Measurements from ENCODE around the gene BCAM. TPM values are rescaled to one million over a fixed set of nuclear protein-coding genes. Genes with fewer than 3 reads are reported as not detected.

The BCAM gene
- polyA plus RNA-seq, 1 donor from 2014 or later = 0.54 TPM

DNA sequence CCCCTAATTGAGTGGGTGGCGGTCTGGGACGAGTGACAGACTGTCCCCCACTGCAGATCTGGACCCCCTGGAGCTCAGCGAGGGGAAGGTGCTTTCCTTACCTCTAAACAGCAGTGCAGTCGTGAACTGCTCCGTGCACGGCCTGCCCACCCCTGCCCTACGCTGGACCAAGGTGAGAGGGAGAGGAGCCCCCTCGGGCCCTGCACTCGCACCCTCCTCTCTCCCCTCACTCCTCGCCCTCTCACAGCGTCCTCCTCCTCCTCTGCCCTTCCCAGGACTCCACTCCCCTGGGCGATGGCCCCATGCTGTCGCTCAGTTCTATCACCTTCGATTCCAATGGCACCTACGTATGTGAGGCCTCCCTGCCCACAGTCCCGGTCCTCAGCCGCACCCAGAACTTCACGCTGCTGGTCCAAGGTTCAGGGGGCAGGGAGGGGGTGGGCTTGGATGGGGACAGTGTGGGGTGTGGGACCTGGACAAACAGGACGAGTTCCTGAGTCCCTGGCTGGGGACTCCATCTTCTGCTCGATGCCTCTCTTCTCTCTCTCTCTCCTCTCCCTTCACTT, 9.6 kb downstream of the BCAM start:
- H3K9me3 ChIP-seq (ENCODE audit: low read length) = no peaks in the 10 kb centered on the region
- H3K4me2 ChIP-seq (ENCODE audit: low read length) = no peak overlapping the region
- no peak overlapping the region for H3K27ac ChIP-seq (ENCODE audit: low read length)
- no peak overlapping the region for H2AFZ ChIP-seq (ENCODE audit: low read depth, low read length)
- TF ChIP-seq EZH2 (IDR thresholded peaks at IDR 0.05; ENCODE audit: borderline replicate concordance, insufficient read depth, low read length, poor library complexity, severe bottlenecking) (no peak), POLR2AphosphoS5 (IDR thresholded peaks at IDR 0.05) (no peak), SMC3 (conservative IDR thresholded peaks at IDR 0.05; ENCODE audit: poor library complexity) (no peak), REST (IDR thresholded peaks at IDR 0.05; ENCODE audit: borderline replicate concordance) (no peak), EP300 (conservative IDR thresholded peaks at IDR 0.05; ENCODE audit: poor library complexity, severe bottlenecking) (no peak), TAF1 (IDR thresholded peaks at IDR 0.05; ENCODE audit: low read depth) (no peak), CTCF (IDR thresholded peaks at IDR 0.05; ENCODE audit: poor library complexity, severe bottlenecking) (no peak), RAD21 (conservative IDR thresholded peaks at IDR 0.05) (no peak), MXI1 (conservative IDR thresholded peaks at IDR 0.05; ENCODE audit: poor library complexity, severe bottlenecking) (no peak)
- H3K27me3 ChIP-seq (ENCODE audit: insufficient read depth, low read depth, low read length) = no peaks in the 10 kb centered on the region
- no peaks in the 10 kb centered on the region for H4K20me1 ChIP-seq (ENCODE audit: insufficient read depth)
- no peaks in the 10 kb centered on the region for H3F3A ChIP-seq (ENCODE audit: insufficient read depth, low read length, poor library complexity, severe bottlenecking)
- H3K4me3 ChIP-seq (ENCODE audit: low read length) = no peak overlapping the region
- no peaks in the 10 kb centered on the region for H3K9me2 ChIP-seq (ENCODE audit: insufficient read depth, low read length)
- no peaks in the 10 kb centered on the region for H3K79me2 ChIP-seq (replicated peaks; ENCODE audit: insufficient read depth, low read length)
- H3K9ac ChIP-seq (ENCODE audit: low read length) = no peak overlapping the region
- no peaks in the 10 kb centered on the region for H3K36me3 ChIP-seq (ENCODE audit: insufficient read depth, low read length)

DNA sequence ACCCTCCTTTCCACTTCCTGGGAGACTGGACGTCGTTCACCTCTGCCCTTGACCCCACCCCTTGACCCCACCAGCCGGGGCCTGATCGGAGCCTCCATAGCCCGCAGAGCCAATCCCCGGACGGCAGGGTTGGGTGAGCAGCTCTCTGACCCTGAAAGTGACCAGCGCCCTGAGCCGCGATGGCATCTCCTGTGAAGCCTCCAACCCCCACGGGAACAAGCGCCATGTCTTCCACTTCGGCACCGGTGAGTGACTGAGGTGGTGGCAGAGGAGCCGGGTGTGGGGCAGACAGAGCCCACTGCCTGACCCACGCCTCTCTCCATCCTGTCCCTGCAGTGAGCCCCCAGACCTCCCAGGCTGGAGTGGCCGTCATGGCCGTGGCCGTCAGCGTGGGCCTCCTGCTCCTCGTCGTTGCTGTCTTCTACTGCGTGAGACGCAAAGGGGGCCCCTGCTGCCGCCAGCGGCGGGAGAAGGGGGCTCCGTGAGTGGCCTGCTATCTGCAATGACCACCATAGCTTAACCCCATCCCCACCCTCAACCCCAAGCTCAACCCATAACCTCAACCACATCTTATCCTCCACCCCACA, 10.4 kb downstream of the BCAM start:
- TF ChIP-seq POLR2AphosphoS5 (IDR thresholded peaks at IDR 0.05) (no peak), SMC3 (conservative IDR thresholded peaks at IDR 0.05; ENCODE audit: poor library complexity) (no peak), EZH2 (IDR thresholded peaks at IDR 0.05; ENCODE audit: borderline replicate concordance, insufficient read depth, low read length, poor library complexity, severe bottlenecking) (no peak), REST (IDR thresholded peaks at IDR 0.05; ENCODE audit: borderline replicate concordance) (no peak), TAF1 (IDR thresholded peaks at IDR 0.05; ENCODE audit: low read depth) (no peak), CTCF (IDR thresholded peaks at IDR 0.05; ENCODE audit: poor library complexity, severe bottlenecking) (no peak), RAD21 (conservative IDR thresholded peaks at IDR 0.05) (no peak), MXI1 (conservative IDR thresholded peaks at IDR 0.05; ENCODE audit: poor library complexity, severe bottlenecking) (no peak), EP300 (conservative IDR thresholded peaks at IDR 0.05; ENCODE audit: poor library complexity, severe bottlenecking) (no peak)
- Histone ChIP-seq H3K27ac (ENCODE audit: low read length) (no peak overlapping the region), H3K9ac (ENCODE audit: low read length) (no peak overlapping the region), H3K79me2 (replicated peaks; ENCODE audit: insufficient read depth, low read length) (no peaks in the 10 kb centered on the region), H3K9me3 (ENCODE audit: low read length) (no peaks in the 10 kb centered on the region), H3K4me2 (ENCODE audit: low read length) (no peak overlapping the region), H3F3A (ENCODE audit: insufficient read depth, low read length, poor library complexity, severe bottlenecking) (no peaks in the 10 kb centered on the region), H3K36me3 (ENCODE audit: insufficient read depth, low read length) (no peaks in the 10 kb centered on the region), H3K9me2 (ENCODE audit: insufficient read depth, low read length) (no peaks in the 10 kb centered on the region), H3K4me3 (ENCODE audit: low read length) (no peak overlapping the region), H3K27me3 (ENCODE audit: insufficient read depth, low read depth, low read length) (no peaks in the 10 kb centered on the region), H2AFZ (ENCODE audit: low read depth, low read length) (no peak overlapping the region), H4K20me1 (ENCODE audit: insufficient read depth) (no peaks in the 10 kb centered on the region)

Data from neural cell (in vitro differentiated cells).